GM23248 (cell line): ENCODE measurements around the gene FAM110C.

Source experiments
- EZH2 ChIP-seq: fragments of 200-600 bp; sonication (generic); IDR thresholded peaks from 2 replicates; pipeline ENCODE4 v1.6.1; 2018; ENCODE audit warnings: antibody characterized with exemption, mild to moderate bottlenecking; ENCODE audit not compliant: insufficient read depth, poor library complexity, severe bottlenecking
- EZH2phosphoT487 ChIP-seq: fragments of 200-600 bp; sonication (generic); IDR thresholded peaks from 2 replicates; pipeline ENCODE4 v1.6.1; 2018; ENCODE audit warnings: antibody characterized with exemption, moderate library complexity, mild to moderate bottlenecking, low read depth; ENCODE audit not compliant: insufficient read depth

DNA sequence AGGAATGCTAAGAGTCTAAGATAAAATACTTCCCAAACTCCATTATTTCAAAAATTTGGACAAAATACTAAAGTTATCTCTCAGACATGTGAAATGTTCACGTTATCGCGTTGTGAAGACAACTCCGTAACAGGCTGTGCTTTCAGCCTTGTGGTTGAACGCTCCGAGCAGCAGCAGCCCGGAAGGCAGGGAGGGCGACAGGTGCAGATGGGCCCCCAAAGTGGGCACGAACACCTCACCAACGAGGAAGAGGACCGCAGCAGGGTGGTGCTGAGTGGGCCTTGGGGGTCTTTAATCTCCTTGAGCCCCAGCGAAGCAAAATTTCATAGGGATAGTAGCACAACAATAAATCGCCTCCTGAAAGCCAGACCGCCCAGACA lies 1.0 kb upstream of the FAM110C start:
- TF ChIP-seq EZH2phosphoT487 (no peak), EZH2 (no peak)
